HEK293T (cell line): ENCODE measurements around the gene PLA2G6.

Experiments used
- CTCF ChIA-PET: fragments of 350-600 bp; formaldehyde crosslinking; extraction: SDS; loops from one replicate; lab custom pipeline; 2021; ENCODE audit warnings: antibody characterized with exemption, inconsistent platforms; lab: Yijun Ruan, JAX
- POLR2A ChIA-PET: fragments of 350-600 bp; formaldehyde crosslinking; extraction: SDS; loops from one replicate; lab custom pipeline; 2020; ENCODE audit warnings: antibody characterized with exemption, inconsistent platforms; lab: Yijun Ruan, JAX
- DNase-seq: peaks from one replicate; pipeline ENCODE4 v3.0.0; 2012; ENCODE audit warnings: mixed read lengths; ENCODE audit errors: extremely low spot score
- ARNT ChIP-seq: fragments of 450-650 bp; IDR thresholded peaks from 2 replicates; pipeline ENCODE4 v1.6.1; 2017; ENCODE audit warnings: mild to moderate bottlenecking
- BHLHE40 ChIP-seq: fragments of 450-650 bp; IDR thresholded peaks from 2 replicates; pipeline ENCODE4 v1.6.1; 2016; ENCODE audit warnings: mild to moderate bottlenecking, moderate library complexity, borderline replicate concordance
- CTBP1 ChIP-seq: fragments of 450-650 bp; IDR thresholded peaks from 2 replicates; pipeline ENCODE4 v1.6.1; 2016; ENCODE audit warnings: borderline replicate concordance
- ELF4 ChIP-seq: fragments of 450-650 bp; IDR thresholded peaks from 2 replicates; pipeline ENCODE4 v1.6.1; 2017; ENCODE audit warnings: antibody characterized with exemption
- FOXA1 ChIP-seq: fragments of 450-650 bp; IDR thresholded peaks from 2 replicates; pipeline ENCODE4 v1.6.1; 2016; ENCODE audit warnings: mild to moderate bottlenecking
- FOXK2 ChIP-seq: fragments of 450-650 bp; IDR thresholded peaks from 2 replicates; pipeline ENCODE4 v1.6.1; 2016; ENCODE audit warnings: mild to moderate bottlenecking
- FOXM1 ChIP-seq: fragments of 450-650 bp; IDR thresholded peaks from 2 replicates; pipeline ENCODE4 v1.6.1; 2017; ENCODE audit warnings: mild to moderate bottlenecking, borderline replicate concordance
- HDGF ChIP-seq: fragments of 450-650 bp; IDR thresholded peaks from 2 replicates; pipeline ENCODE4 v1.6.1; 2017; ENCODE audit warnings: antibody characterized with exemption, borderline replicate concordance
- L3MBTL2 ChIP-seq: fragments of 450-650 bp; conservative IDR thresholded peaks from 2 replicates; pipeline ENCODE4 v1.6.1; 2016; ENCODE audit warnings: mild to moderate bottlenecking
- LEF1 ChIP-seq: fragments of 450-650 bp; IDR thresholded peaks from 2 replicates; pipeline ENCODE4 v1.6.1; 2017; ENCODE audit warnings: mild to moderate bottlenecking, borderline replicate concordance
- NFRKB ChIP-seq: fragments of 450-650 bp; IDR thresholded peaks from 2 replicates; pipeline ENCODE4 v1.6.1; 2016; ENCODE audit warnings: mild to moderate bottlenecking, moderate library complexity
- SP1 ChIP-seq: fragments of 450-650 bp; IDR thresholded peaks from 2 replicates; pipeline ENCODE4 v1.6.1; 2017
- SUZ12 ChIP-seq: fragments of 450-650 bp; IDR thresholded peaks from 2 replicates; pipeline ENCODE4 v1.6.1; 2016; ENCODE audit warnings: mild to moderate bottlenecking
- TARDBP ChIP-seq: fragments of 450-650 bp; IDR thresholded peaks from 2 replicates; pipeline ENCODE4 v1.6.1; 2016
- ZNF384 ChIP-seq: fragments of 450-650 bp; IDR thresholded peaks from 2 replicates; pipeline ENCODE4 v1.6.1; 2016
- TF ChIP-seq, protein P1 (sequence below): fragments of 450-650 bp; IDR thresholded peaks from 2 replicates; pipeline ENCODE4 v1.6.1; 2016

PLA2G6 gene

DNA sequence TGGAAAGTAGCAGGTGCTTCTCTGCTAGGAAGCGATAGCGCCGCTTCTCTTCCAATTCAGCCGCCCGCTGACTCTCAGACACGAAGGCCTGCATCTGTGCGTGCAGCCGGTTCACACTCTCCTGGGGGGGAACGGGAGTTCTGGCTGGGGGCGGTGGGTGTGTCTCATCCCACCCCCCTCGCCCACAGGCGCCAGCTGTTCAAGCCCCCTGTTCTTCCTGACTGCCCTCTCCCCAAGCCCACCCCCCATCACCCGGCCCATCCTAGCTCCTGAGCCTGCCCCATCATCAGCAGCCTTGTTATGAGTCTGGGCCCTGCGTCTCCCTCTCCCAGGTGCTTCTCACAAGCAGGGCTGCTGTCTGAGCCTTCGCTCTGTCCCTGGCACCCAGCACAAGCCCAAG, 84.6 kb downstream of the PLA2G6 start:
- ChIA-PET CTCF (interaction anchor here (1.3 to 1.8 kb wide), 3 partner anchors 11 to 44 kb away, joined by 3 to 9 read pairs (median 4); no protein-coding TSS in a partner anchor), POLR2A (no interaction called here)
- TF ChIP-seq, protein P1, sequence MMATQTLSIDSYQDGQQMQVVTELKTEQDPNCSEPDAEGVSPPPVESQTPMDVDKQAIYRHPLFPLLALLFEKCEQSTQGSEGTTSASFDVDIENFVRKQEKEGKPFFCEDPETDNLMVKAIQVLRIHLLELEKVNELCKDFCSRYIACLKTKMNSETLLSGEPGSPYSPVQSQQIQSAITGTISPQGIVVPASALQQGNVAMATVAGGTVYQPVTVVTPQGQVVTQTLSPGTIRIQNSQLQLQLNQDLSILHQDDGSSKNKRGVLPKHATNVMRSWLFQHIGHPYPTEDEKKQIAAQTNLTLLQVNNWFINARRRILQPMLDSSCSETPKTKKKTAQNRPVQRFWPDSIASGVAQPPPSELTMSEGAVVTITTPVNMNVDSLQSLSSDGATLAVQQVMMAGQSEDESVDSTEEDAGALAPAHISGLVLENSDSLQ, result no peak
- TF ChIP-seq TARDBP (no peak), L3MBTL2 (no peak), SP1 (no peak), FOXK2 (no peak), ELF4 (no peak), BHLHE40 (no peak), ZNF384 (no peak), CTBP1 (no peak), SUZ12 (no peak), FOXA1 (no peak), NFRKB (no peak), ARNT (no peak), FOXM1 (no peak), LEF1 (no peak)
- no peak for DNase-seq

DNA sequence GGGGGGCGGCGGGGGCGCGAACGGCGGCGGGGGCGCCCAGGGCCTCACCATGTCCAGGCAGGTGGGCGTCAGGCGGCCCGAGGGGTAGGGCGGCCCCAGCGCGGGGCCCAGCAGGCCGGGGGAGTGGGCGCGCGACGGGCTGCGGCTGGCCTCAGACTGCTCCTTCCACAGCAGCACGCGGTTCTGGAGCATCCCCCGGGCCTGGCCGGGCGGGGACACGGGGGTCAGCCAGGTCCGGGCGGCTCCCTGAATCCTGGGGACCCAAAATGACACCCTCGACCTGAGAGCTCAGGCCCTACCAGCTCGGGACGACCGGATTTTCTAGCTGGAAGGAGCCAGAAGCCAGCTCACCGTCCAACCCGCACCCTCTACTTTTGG, 92.2 kb downstream of the PLA2G6 start:
- TF ChIP-seq ZNF384 (no peak), ARNT (no peak), NFRKB (no peak), FOXM1 (no peak), ELF4 (no peak), HDGF (no peak), TARDBP (no peak), CTBP1 (no peak), FOXA1 (no peak), FOXK2 (no peak), SUZ12 (no peak), BHLHE40 (no peak), LEF1 (no peak), SP1 (no peak)
- TF ChIP-seq, protein P1, result no peak
- CTCF ChIA-PET, result interaction anchor here (0.5 to 1.0 kb wide), 2 partner anchors 12 to 107 kb away, joined by 3 to 4 read pairs; no protein-coding TSS in a partner anchor
- no peak for DNase-seq
- POLR2A ChIA-PET, result no interaction called here

DNA sequence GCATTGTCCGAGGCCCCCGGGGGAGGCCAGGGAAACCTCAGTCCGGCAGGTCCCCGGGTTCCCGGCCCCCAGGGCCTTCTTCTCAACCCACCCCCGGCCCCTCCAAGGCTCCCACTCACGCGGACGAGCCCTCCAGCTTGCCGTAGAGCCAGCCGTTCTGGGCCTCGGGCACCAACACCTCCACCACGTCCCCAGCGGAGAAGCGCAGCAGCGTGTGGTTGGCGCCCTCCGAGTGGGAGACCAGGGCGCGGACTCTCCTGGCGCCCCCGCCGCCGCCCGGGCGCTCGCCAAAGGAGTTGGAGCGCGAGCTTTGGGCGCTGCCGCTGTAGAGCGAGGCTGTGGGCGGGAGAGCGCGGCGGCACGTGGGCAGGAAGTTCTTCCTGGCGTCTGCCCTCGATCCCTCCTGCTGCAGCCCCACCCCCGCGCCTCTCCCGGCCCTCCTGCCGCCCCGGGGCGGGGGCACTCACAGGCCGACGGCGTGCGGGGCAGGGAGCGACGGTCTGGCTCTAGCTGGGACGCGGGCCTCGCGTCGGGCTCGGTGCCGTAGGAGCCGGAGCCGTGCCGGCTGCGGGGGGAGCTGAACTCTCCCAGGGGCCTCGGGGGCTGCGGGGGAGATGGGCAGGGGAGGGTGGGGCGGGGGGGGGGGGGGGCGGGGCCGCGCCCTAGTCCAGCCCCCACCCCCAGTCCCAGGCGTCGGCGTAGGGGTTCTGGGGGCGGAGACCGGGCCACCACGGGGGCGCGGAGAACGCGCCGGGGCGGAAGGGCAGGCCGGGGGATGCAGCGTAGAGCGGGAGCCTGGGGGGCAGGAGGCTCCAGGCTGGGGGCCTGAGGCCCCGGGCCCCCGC, 92.8 kb downstream of the PLA2G6 start:
- ChIA-PET CTCF (interaction anchor here (0.5 to 1.0 kb wide), 2 partner anchors 13 to 108 kb away, joined by 3 to 4 read pairs; no protein-coding TSS in a partner anchor), POLR2A (no interaction called here)
- no peak for DNase-seq
- no peak for TF ChIP-seq BHLHE40
- TF ChIP-seq SUZ12, result no peak
- TF ChIP-seq, protein P1, result no peak
- no peak for TF ChIP-seq ZNF384
- TF ChIP-seq SP1, result no peak
- no peak for TF ChIP-seq FOXM1
- TF ChIP-seq NFRKB, result no peak
- no peak for TF ChIP-seq L3MBTL2
- TF ChIP-seq LEF1, result no peak
- no peak for TF ChIP-seq ARNT
- no peak for TF ChIP-seq CTBP1
- no peak for TF ChIP-seq ELF4
- no peak for TF ChIP-seq FOXA1
- no peak for TF ChIP-seq TARDBP
- no peak for TF ChIP-seq FOXK2
- TF ChIP-seq HDGF, result no peak

DNA sequence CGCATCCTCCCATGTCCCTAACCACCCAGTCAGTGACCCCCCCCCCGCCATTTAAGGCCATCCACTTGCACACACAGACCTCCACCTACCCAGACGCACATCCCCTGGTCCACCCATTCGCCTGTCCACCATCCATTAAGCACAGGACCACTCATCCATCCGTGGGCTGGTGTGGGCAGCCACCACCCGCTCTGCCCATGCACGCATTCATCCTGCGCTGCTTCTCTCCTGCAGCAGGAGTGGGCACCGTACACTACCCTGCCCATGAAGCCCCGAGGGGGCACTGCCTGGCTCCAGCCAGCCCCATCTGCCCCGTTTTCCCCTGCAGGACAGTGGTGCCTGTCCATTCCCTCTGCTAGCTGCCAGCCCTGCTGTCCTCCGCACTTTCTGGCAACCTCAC, 93.8 kb downstream of the PLA2G6 start:
- CTCF ChIA-PET, result no interaction called here
- TF ChIP-seq CTBP1 (no peak), ZNF384 (no peak), NFRKB (no peak), L3MBTL2 (no peak), HDGF (no peak)
- TF ChIP-seq, protein P1, result no peak
- POLR2A ChIA-PET, result no interaction called here
- DNase-seq, result no peak

DNA sequence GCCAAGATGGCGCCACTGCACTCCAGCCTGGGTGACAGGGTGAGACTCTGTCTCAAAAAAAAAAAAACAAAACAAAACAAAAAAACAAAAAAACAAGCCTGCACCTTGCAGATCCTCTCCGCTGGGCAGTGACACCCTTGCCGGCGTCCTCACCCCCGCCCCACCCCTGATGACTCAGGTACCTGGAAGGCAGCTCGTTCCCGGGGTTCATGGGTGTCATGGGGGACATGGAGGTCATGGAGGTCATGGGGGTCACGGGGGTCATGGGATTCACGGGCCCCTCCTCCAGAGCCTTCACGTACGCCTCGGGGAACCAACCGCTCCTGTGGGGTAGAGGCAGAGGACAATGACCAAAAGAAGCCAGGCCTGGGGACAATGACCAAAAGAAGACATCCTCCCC, 94.7 kb downstream of the PLA2G6 start:
- ChIA-PET POLR2A (no interaction called here), CTCF (no interaction called here)
- DNase-seq, result no peak
- TF ChIP-seq ZNF384 (0 out of 2 replicates have a peak, but pooled peaks have one; percentile 52), SUZ12 (no peak)
